GM19463 (cell line): ENCODE measurements around the gene SNX1.
A peak's percentile ranks its signal among the peaks of the same experiment; 100 is the strongest.

Experiments
- ATAC-seq: cut with Tn5 transposase; IDR thresholded peaks from one replicate; pipeline ENCODE4 v1.9.1; 2021; ENCODE audit warnings: mild to moderate bottlenecking, moderate library complexity; ENCODE audit not compliant: unreplicated experiment

Gene SNX1

GRCh38 chr15:64144192-64144564 lies 48.4 kb downstream of the SNX1 start:
- no peak for ATAC-seq

GRCh38 chr15:64144565-64145281 lies 48.9 kb downstream of the SNX1 start:
- ATAC-seq = peak; percentile 70

GRCh38 chr15:64146041-64146440 lies 50.3 kb downstream of the SNX1 start:
- no peak for ATAC-seq

DNA sequence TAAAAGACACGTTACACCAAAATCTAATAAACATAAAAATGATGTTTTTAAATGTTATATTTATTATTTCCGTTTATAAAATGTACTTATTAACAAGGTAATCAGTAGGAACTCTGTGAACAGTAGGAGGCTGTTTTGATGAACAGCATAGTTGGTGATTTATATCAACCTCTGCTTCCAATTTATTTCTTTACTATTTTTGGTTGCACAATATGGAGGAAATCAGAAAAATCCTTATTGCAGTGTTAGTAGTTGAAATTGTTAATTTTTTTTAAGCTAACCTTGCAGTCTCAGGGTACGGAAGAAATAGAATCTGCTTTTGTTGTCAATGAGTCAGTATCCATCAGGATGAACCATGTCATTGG lies 50.7 kb downstream of the SNX1 start:
- no peak for ATAC-seq

GRCh38 chr15:64146885-64147681 lies 51.3 kb downstream of the SNX1 start:
- no peak for ATAC-seq

- no peak for ATAC-seq
These were observed 52.4 kb downstream of the SNX1 start for GRCh38 chr15:64148168-64148567.

DNA sequence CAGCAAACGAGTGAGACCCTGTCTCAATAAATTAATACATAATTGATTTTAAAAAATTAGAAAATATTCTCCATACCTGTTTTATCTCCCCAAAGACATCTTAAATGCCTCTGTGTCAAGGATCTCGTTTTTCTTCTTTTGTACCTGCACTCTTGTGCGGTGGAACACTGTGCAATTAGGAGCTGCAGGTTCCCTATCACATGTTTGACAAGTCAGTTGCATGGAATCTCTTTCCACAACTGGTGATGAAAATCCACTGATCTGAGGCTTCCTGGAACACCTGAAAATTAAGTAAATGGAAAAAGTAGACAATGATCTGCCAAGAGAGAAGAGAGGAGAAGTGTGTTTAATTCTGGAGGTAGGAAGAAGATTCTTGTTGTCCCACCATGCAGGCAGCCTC lies 52.8 kb downstream of the SNX1 start:
- ATAC-seq = no peak

DNA sequence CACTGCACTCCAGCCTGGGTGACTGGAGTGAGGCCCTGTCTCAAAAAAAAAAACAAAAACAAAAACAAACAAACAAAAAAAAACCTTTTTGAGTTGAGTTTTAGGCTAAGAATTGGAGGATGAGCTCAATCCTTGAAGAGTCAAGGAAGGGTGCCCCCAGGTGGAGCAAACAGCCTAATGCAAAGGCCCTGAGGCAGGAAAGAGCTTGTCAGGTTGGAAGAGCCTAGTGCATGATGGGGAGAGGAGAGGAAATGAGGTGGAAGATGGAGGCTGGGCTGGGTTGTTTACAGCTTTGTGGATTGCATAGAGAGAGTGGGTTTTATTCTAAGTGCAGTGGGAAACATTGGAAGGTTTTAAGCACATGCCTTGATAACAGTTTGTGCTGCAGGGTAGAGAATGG lies 53.6 kb downstream of the SNX1 start:
- no peak for ATAC-seq

DNA sequence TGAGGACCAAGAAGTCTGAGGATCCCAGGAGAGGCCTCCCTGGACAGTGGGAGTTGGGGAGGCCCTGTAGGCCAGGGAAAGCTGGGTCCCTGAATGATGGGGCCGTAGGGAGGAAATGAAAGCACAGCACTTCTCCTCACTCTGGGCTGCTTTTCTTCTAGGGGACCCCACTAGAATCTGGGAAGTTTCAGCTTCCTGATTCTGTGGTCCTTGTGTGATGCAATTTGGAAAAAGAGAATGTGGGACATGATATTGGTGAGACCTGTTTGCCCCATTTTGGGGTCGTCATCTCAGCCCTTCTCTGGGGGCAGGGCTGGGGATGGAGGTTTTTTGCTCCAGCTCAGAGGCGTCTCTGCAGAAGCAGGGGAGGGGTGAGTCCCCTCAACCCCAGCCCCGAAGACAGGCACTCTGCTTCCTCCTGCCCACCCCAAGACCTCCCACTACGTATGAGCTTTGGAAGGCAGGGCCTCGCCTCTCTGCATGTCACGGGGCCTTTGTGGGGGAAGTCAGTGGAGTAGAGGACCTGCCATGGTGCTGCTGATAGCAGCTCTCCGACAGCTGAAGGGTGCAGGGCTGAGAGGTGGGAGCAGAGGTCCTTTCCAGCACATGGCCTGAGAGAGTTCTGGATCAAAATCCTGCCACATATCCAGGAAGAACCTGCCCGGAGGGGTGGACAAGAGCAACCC lies 54.3 kb downstream of the SNX1 start:
- ATAC-seq = no peak

GRCh38 chr15:64151727-64152506 lies 56.1 kb downstream of the SNX1 start, which contains the start of gene SNX22:
Gene SNX22, plus strand, starts transcription at chr15:64151731. Its CDS starts 45 bp downstream, at chr15:64151776.
- ATAC-seq = peak; percentile 3

GRCh38 chr15:64152507-64153387 lies 57.0 kb downstream of the SNX1 start:
- peak; percentile 13 for ATAC-seq

DNA sequence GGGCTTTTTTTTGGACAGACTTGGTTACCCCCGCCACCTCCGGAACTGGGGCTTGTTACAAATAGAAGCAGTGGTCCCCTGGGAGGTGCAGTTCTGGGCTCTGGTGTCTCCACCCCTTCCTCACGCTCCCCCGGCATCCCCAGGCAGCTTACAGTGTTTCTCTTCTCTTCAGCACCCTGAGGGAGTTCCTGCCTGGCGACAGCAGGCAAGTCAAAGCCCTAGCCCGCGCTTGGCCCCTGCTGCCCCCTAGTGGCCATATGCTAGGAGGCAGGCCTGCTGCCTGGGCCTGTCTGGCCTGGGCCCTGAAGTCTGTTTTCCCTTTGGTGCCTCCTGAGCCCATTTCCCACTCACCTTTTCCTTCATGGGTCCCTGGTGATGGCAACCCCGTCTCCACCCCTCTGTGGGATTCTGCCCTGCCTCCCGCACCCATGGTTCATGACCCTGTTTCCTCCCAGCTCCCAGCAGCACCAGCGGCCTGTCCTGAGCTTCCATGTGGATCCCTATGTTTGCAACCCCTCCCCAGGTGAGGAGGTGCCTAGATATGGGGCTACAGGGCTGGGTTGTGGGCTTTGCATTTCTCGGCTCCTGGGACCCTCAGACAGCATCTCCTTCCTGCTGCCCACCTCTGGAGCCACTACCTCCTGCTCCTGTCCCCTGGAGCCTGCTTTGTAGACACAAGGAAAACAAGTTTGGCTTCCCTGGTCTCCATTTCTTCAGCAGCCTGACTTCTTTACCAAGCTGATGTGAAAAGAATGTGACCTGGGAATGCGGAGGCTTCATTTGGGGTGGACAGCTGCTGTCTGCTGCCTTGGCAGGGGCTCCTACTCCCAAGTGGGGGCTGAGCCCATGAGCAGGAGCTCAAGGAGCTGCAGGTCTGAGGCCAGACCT lies 57.9 kb downstream of the SNX1 start:
- ATAC-seq = peak; percentile 58

DNA sequence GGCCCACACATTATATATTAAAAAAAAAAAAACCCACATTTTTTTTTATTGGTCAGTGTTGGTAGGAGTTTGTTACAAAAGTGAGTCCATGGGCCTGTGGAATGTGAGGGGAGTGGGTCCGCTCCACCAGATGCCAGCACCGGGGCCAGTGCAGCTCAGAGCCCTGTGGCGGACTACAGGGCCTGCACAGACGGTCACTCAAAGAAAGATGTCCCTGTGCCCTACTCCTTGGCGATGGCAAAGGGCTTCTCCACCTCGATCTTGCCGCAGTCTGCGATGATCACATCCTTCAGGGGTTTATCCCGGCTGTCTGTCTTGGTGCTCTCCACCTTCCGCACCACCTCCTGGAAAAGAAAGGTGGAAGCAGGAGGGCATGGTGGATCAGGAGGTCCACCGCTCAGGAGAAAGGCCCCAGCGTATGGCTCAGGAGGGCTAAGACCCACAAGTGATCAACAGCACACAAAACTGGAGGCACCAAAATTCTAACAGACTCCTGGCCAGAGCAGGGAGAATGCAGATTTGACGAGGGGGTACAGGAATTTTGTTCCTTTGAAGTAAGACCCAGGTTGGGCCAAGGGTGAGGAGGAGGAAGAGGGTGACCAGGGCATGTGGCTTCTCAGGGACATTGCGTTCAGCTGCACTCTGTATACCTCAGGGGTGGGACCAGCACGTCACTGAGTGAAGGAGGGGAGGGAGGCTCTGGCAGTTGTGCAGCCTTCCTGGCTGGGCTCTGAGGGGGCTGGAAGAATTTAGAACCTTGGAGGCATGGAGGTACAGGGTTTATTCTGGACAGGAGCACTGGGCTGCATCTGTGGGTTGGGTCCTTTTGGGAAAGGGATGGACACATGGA lies 60.2 kb downstream of the SNX1 start:
- no peak for ATAC-seq

GRCh38 chr15:64156652-64157331 lies 61.0 kb downstream of the SNX1 start:
- ATAC-seq = no peak

- ATAC-seq = no peak
These were observed 61.9 kb downstream of the SNX1 start for GRCh38 chr15:64157599-64158125.

GRCh38 chr15:64158363-64159134 lies 62.8 kb downstream of the SNX1 start:
- no peak for ATAC-seq
